Adrenal gland (tissue), 12 donors: ENCODE data around the gene OSCP1. TPM values are rescaled to one million over a fixed set of nuclear protein-coding genes. Genes with fewer than 3 reads are reported as not detected.
"Not testable (repeated sequence)": the region's sequence is repeated elsewhere in the genome, so short reads cannot be mapped to it uniquely, and the experiment has no call there.

Source experiments
- DNase-seq, 7 donors: peaks; one replicate each; pipeline ENCODE4 v3.0.0-alpha.2; 2019 to 2020
- H3K27ac ChIP-seq, 5 donors: fragments of 200-600 bp; sonication (generic) in 4 of 5; 1 replicate in 3 of 5; 2 replicates in 2 of 5; pipeline versions ENCODE4 v1.5.1 to v1.8.0; 2016 to 2020; ENCODE audit warnings: mild to moderate bottlenecking in 1 of 5
- H3K27me3 ChIP-seq: fragments of 200-600 bp; 2 replicates; pipeline ENCODE4 v1.8.0; 2021
- H3K36me3 ChIP-seq, 2 donors: fragments of 200-600 bp; replicated peaks in 1 of 2; 1 replicate in 1 of 2; 2 replicates in 1 of 2; pipeline versions ENCODE4 v1.5.1 to v1.8.0; 2018 to 2022
- H3K4me1 ChIP-seq, 2 donors: fragments of 200-600 bp; replicated peaks in 1 of 2; 1 replicate in 1 of 2; 2 replicates in 1 of 2; pipeline versions ENCODE4 v1.5.1 to v1.8.0; 2018 to 2021
- H3K4me3 ChIP-seq, 4 donors: fragments of 200-600 bp; sonication (generic) in 3 of 4; one replicate each; pipeline ENCODE4 v1.5.1; 2016 to 2018
- H3K9me3 ChIP-seq, 3 donors: fragments of 200-600 bp; sonication (generic) in 1 of 3; replicated peaks in 1 of 3; 1 replicate in 2 of 3; 2 replicates in 1 of 3; pipeline versions ENCODE4 v1.5.1 to v1.8.0; 2016 to 2021
- CTCF ChIP-seq, 6 experiments: fragments of 450-650 bp in 4 of 6; fragments of 200-600 bp in 2 of 6; sonication (generic) in 1 of 6; IDR thresholded peaks; 1 replicate in 5 of 6; 2 replicates in 1 of 6; pipeline versions ENCODE4 v1.5.1 to v1.8.0; 2016 to 2021; ENCODE audit warnings: antibody characterized with exemption in 6 of 6, mild to moderate bottlenecking in 2 of 6, moderate library complexity in 1 of 6
- POLR2A ChIP-seq, 2 donors: fragments of 450-650 bp; IDR thresholded peaks; one replicate each; pipeline ENCODE4 v1.6.1; 2017; ENCODE audit warnings: antibody characterized with exemption in 2 of 2, mild to moderate bottlenecking in 2 of 2, moderate library complexity in 1 of 2
- WGBS, 4 donors: extraction: QIAGEN DNeasy Blood & Tissue Kit in 2 of 4; methylation state at CpG; one replicate each; pipeline versions ENCODE4 v1.1.5 to v1.1.7; 2013 to 2017; 5-methylcytosine and 5-hydroxymethylcytosine counted together
- intact Hi-C, 2 donors: fragments of 100-400 bp; cut with DNase I; formaldehyde crosslinking; loops; one replicate each; pipeline versions ENCODE4 v1.14.1 to v1.15.0; 2022 to 2023
- polyA plus RNA-seq, 3 donors: library from polyadenylated mRNA; stranded (reverse); fragments of 200-250 nt in 2 of 3; fragments of 350-450 nt in 1 of 3; fragmentation: Illumina TruSeq in 1 of 3; extraction: RNeasy Lipid Tissue Mini Kit (QIAGEN cat#74804) in 1 of 3; gene quantifications; one replicate each; pipeline ENCODE4 v1.2.3, GENCODE V29; 2013 to 2014
- total RNA-seq, 9 donors: library from RNA; depleted of rRNA in 4 of 9; stranded (reverse); fragments of >200 nt in 4 of 9; fragments of 120-200 nt in 1 of 9; fragmentation: NEBNext Ultra II Directional in 1 of 9; extraction: Animal tissue kit (Norgen Biotek cat#: 25700) in 1 of 9; gene quantifications; one replicate each; pipeline versions ENCODE4 v1.1.0 to v1.2.4, GENCODE V29; 2013 to 2023
- donor health status: healthy with polysubstance abuse.
- donor health status: Bipolar disorder and iron deficiency.
- donor health status: DM: yes; HTN: yes; CAD: no.
- donor health status: DM: no; HTN: no; CAD: no.
- donor health status: DM: no; HTN: no; CAD: no.
- donor health status: DM: yes; HTN: yes; CAD: no.

OSCP1 gene
- total and polyA plus RNA-seq, 12 donors = 5.5 to 29.9 (median 11.6) TPM

- Histone ChIP-seq H3K9me3 (no peaks in the 10 kb centered on the region), H3K4me1 (no peaks in the 10 kb centered on the region), H3K4me3 (no peak overlapping the region), H3K27me3 (no peaks in the 10 kb centered on the region), H3K27ac (no peak overlapping the region), H3K36me3 (no peaks in the 10 kb centered on the region)
- TF ChIP-seq CTCF (IDR thresholded peaks at IDR 0.05) (no peak), POLR2A (IDR thresholded peaks at IDR 0.05) (no peak)
- 71 to 84% (median 83%) methylated on average over 9 of the region's 9 CpGs for WGBS, 4 donors
- intact Hi-C loops = no loop called here
- DNase-seq = no peak
These were observed 43.3 kb upstream of the OSCP1 start for GRCh38 chr1:36493524-36493923.

- no peaks in the 10 kb centered on the region for H3K4me1 ChIP-seq
- WGBS, 4 donors = 12 to 49% (median 47%) methylated on average over 4 to 9 of the region's 9 CpGs
- H3K27ac ChIP-seq = no peak overlapping the region
- no peak for DNase-seq
- H3K27me3 ChIP-seq = no peaks in the 10 kb centered on the region
- intact Hi-C loops = no loop called here
- no peaks in the 10 kb centered on the region for H3K9me3 ChIP-seq
- TF ChIP-seq POLR2A (IDR thresholded peaks at IDR 0.05) = no peak
- TF ChIP-seq CTCF (IDR thresholded peaks at IDR 0.05) = no peak
- H3K36me3 ChIP-seq = no peaks in the 10 kb centered on the region
- no peak overlapping the region for H3K4me3 ChIP-seq
These were observed 42.2 kb upstream of the OSCP1 start for GRCh38 chr1:36492491-36492890.

GRCh38 chr1:36489258-36490051 is 39.2 kb upstream of the OSCP1 start:
- H3K36me3 ChIP-seq, H3K9me3 ChIP-seq, H3K4me1 ChIP-seq, H3K27me3 ChIP-seq, DNase-seq, H3K4me3 ChIP-seq, H3K27ac ChIP-seq, intact Hi-C loops: not testable (repeated sequence)
- 58 to 67% (median 64%) methylated on average over 10 of the region's 10 CpGs for WGBS, 4 donors

GRCh38 chr1:36487906-36488305 is 37.7 kb upstream of the OSCP1 start:
- DNase-seq = no peak
- WGBS, 4 donors = 77 to 86% (median 83%) methylated on average over 3 of the region's 3 CpGs
- Histone ChIP-seq H3K4me3 (no peak overlapping the region), H3K9me3 (no peaks in the 10 kb centered on the region), H3K27ac (peak overlapping the region in 1 of 5 donors; percentile 31), H3K36me3 (no peaks in the 10 kb centered on the region), H3K27me3 (no peaks in the 10 kb centered on the region), H3K4me1 (no peaks in the 10 kb centered on the region)
- intact Hi-C loops = no loop called here
- TF ChIP-seq CTCF (IDR thresholded peaks at IDR 0.05) (no peak), POLR2A (IDR thresholded peaks at IDR 0.05) (no peak)

GRCh38 chr1:36487336-36487725 is 37.1 kb upstream of the OSCP1 start:
- intact Hi-C loops, H3K27me3 ChIP-seq, H3K9me3 ChIP-seq, H3K36me3 ChIP-seq, DNase-seq, H3K4me1 ChIP-seq, H3K4me3 ChIP-seq: not testable (repeated sequence)
- 88 to 94% (median 93%) methylated on average over 9 of the region's 9 CpGs for WGBS, 4 donors
- peak overlapping the region in 2 of 5 donors; percentile 23 to 86 for H3K27ac ChIP-seq
